PC-3 (cell line): ENCODE data around the gene RNF169.

Experiments
- CTCF ChIP-seq: fragments of 300-600 bp; sonication (generic); conservative IDR thresholded peaks from 2 replicates; pipeline ENCODE4 v1.5.1; 2017; ENCODE audit warnings: antibody characterized with exemption, low read depth, mild to moderate bottlenecking, low read length
- EZH2 ChIP-seq: fragments of 300-600 bp; sonication (generic); IDR thresholded peaks from one replicate; pipeline ENCODE4 v1.6.1; 2017; ENCODE audit warnings: antibody characterized with exemption, mild to moderate bottlenecking, low read length; ENCODE audit not compliant: unreplicated experiment
- EZH2phosphoT487 ChIP-seq: fragments of 300-600 bp; sonication (generic); IDR thresholded peaks from 2 replicates; pipeline ENCODE4 v1.6.1; 2018; ENCODE audit warnings: mild to moderate bottlenecking, antibody characterized with exemption, low read length, borderline replicate concordance

DNA sequence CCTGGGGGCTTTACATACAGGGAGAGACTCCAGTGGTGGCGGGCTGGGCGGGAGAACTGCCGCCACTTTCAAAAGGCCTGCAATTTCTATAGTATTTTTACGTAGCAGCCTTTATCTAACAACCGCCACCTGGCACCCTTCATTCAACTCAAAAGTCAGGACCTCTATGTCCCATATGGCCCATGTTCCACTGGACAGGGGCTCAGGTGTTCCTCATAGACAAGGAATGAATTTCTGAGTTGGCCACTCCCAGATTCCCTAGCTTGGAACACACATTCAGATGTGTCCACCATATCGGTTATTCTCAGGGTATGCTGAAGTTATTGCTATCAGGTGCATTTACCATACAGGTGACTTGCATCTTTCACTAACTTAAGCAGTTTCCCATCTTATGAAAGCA, 29.9 kb downstream of the RNF169 start:
- TF ChIP-seq EZH2 (no peak), CTCF (no peak), EZH2phosphoT487 (no peak)
